Stimulated activated CD8-positive, alpha-beta memory T cell treated with anti-CD3 and anti-CD28 coated beads, Interleukin-4, amount 100 ng/mL, for 24 hours (primary cell): ENCODE measurements around the gene C19orf67.

ENCODE experiments used
- DNase-seq: peaks from one replicate; pipeline ENCODE4 v3.0.0-alpha.2; 2020; ENCODE audit warnings: low read depth

The C19orf67 gene

DNA sequence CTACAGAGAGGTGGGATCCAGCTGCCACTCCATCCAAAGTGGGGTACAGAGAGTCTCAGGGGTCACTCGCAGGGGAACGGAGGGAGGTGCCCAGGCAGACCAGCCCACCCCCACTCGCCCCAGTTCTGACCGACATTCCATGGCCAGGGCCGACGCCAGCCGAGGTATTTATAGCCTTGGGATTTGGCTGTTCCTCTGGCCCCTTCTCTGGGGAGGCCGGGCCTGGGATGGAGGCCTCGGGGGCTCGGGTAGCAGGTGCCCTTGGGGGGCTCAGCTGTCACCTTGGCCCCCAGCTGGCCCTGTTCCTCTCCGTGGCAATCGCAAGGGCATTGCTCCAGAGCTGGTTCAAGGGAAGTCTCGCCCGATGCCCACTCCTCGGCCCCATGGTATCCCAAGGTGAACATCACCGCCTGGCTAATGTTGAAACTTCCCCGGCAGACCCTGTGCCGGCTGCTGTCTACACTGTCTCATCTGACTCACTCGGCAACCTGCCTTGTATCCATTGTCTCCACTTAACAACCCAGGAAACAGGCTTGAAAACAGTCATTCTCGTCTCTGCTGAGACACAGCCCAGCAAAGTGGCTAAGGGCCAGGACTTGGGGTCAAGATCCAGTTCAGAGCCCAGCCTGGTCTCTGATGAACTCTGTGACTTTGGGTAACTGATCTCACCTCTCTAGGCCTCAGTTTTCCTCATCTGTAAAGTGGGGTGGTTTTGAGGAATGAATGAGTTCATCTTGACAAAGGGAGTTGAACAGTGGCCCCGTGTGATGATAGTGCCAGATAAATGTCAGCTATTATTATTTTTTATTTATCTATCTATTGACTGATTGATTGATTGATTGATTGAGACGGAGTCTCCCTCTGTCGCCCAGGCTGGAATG is 22.2 kb upstream of the C19orf67 start:
- DNase-seq = no peak

DNA sequence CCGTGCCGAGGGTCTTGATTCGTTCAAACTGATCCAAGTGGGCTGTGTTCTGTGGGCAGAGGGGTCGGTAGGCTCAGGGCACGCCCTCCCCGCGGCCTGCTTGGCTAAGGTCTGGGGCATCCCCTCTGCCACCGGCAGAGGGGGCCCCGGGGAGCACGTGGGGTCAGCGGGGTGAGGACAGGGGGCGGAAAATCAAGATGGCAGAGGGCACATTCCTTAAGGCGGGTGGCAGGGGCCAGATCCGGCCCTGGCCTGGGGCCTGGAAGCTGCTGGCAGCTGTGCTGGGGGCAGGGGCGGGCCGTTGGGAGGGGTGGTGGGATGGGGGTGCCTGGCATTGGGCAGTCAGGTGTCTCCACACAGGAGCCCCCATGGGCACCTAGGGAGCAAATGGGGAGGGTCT is 21.3 kb upstream of the C19orf67 start:
- DNase-seq = no peak

DNA sequence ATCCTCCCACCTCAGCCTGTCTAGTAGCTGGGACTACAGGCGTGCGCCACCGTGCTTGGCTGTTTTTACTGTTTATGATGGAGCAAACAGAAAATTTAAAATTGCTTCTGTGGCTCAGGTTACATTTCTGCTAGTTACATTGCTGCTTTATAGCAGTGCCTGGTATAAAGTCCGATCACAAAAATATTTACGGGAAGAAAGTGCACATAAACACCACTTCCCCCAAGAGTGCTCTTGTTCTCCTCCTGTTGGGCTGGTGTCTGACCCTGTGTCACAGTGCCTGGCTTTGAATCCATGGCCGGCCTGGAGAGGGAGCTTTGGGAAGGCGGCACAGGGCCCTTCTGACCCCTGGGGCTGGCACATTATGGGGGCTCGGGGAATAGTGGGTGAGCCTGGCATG is 20.1 kb upstream of the C19orf67 start:
- DNase-seq = no peak

DNA sequence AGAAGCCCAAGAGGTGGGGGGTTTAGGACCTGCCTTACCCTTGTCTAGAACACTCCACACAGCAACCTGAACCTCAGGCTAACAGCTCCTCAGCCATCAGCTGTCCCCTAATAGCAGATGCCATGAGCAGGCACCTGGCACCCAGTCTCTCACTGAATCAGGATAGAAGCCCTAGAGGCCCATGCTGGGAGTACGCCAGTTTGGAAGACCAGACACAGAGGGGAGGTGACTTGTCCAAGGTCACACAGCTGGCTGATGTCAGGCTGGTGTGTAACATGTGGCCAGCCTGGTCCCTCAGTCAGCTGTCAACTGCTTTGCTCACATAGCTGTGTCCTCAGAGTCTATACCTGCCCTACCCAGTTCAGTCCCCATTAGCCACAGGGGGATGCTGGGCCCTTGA is 17.7 kb upstream of the C19orf67 start:
- no peak for DNase-seq

DNA sequence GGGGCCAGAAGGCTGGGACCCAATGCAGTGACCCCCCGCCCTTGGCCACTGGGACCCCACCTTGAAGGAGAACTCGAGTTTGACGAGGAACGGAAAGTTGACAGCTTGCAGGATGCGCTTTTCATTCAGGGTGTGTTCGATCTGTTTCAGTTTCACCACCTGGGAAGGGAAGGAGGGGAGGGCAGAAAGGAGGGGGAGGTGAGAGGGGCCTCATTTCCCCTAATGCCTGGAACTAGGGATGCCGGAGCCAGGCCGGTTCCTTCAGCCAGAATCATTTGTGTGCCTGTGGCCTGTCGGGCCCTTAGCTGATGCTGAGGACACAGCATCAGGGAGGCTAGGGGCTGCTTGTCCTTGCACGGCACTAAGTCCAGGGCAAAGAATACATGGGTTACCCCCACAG is 17.2 kb upstream of the C19orf67 start:
- no peak for DNase-seq

DNA sequence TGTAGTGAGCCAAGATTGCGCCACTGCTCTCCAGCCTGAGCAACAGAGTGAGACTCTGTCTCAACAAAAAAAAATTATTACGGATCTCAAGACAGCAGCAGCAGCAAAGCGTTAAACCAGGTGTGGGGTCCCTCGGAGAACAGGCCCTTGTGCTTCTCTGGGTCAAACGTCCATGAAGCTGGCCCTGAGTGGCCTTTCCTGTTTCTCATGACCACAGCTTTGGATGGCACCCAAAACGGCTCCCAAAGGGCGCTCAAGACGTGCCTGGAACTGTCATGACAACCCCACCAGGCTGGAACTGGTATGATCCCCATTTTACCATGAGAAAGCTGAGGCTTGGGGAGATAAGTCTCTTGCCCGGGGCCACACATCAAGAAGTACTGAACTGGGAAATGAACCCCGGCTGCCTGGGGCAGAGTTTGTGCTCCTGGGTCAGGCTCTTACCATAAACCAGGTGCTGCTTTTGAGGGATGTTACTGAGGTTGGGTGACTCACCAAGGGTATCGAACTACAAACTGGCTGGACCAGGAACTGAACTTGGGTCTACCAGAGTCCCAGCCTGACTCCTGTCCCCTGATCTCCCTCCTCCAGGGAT is 16.6 kb upstream of the C19orf67 start:
- DNase-seq = no peak

DNA sequence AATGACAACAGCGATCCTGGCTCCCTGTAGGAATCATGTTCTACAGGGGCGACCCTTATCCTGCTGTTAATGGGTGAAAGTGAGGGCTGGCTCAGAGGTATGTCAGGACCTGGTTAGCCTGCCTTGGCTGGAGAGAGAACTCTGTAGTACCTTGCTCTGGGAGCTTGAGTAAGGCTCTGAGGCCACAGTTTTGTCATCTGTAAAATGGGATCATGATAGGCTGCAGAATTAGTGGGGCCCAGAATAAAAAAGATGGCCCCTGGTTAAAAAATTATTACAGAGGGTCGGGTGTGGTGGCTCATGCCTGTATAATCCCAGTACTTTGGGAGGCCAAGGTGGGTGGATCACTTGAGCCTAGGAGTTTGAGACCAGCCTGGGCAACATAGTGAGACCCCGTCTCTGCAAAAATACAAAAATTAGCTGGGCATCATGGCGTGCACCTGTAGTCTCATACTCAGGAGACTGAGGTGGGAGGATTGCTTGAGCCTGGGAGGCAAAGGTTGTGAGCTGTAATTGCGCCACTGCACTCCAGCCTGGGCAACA is 15.5 kb upstream of the C19orf67 start:
- DNase-seq = no peak

DNA sequence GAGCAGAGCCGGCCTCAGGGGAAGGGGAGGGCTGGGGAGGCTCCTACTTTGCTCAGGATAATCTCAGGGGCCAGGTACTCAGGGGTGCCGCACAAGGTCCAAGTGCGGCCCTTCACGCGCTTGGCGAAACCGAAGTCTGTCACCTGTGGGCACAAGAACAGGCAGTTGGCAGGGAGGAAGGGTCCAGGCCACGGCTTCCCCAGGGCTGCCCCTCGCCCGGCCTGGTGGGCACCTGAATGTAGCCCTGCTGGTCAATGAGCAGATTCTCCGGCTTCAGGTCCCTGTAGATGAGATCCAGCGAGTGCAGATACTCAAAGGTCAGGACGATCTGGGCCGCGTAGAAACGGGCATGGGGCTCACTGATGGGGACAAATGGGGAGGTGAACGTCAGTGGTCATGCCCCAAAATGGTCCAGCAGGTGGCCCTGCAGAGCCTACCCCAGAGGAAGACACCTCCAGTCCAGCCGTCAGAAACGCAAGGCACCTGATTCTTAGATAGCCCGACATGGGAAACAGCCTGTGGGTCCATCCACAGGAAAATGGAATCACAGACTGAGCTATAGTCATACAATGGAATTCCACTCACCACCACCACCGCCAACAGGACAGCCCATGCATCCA is 12.1 kb upstream of the C19orf67 start:
- DNase-seq = no peak

DNA sequence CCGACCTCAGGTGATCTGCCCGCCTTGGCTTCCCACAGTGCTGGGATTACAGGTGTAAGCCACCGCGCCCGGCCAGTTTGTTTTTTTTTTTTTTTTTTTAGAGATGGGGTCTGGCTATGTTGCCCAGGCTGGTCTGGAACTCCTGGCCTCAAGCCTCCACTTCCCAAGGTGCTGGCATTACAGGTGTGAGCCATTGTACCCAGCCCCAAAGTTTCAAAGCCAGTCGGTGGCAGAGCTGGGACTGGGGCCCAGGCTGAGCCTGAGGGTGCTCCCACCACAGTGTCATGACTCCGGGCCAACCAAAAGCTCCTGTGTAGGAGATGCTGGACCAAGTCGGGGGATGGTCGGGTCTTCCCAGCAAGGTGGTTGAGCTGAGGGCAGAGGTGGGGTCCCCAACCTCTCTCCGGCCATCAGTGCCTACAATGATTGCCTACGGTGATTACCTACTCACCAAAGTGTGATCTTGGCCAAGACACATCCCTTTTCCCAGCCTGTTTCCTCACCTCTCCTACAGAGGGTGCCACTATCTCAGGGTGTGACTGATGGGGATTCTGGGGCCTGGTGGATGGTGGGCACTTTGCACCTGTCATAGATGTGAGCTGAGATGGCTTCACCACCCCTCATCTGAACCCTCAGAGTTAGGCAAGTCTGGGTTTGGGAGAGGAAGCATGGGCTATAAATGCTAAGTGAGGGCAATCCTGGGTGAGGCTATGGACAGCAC is 10.8 kb upstream of the C19orf67 start:
- no peak for DNase-seq

DNA sequence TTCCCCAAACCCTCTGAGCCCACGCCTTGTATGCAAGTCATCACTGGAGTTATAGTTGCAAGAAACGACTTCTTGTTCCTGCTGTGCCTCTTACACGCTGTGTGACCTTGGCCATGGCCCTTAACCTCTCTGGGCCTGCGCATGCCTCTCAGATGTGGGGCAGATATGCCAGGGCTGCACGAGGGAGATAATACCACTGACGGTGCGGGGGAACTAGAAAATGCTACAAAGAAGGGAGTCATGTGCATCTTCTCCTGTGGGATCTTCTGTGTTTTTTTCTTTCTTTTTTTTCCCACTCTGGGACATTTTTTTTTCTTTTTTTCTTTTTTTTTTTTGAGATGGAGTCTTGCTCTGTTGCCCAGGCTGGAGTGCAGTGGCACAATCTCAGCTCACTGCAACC is 9.3 kb upstream of the C19orf67 start:
- DNase-seq = no peak

DNA sequence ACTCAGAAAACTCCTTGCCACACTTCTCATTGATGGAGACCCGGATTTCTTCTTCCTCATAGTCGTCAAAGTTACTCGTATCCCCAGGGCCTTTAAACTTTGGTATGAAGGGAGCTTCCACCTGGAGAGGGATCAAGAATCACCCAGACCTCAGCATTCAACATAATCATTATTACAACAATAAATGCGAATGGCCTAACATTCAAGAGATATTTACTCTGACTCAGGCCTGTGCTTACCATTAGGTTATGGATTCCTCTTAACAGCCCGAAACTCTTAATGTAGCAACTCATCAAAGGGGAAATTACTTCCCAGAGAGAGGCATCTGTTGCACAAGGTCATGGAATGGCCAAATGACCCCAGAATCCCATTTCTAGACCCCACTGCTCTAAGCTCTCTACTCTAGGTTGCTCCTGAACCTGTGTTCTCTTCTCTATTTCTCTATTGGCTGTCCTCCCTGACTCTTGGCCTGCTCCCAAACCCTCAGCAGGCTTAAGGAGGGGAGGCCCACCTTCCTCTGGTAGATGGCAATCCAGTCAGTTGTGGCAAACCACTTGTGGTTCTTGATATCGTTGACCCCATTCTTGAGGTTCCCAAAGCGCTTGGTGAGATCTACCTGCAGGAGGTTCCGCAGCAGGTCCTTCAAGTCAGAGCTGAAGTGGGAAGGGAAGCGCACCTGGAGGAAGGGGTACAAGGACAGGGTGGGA is 7.7 kb upstream of the C19orf67 start:
- no peak for DNase-seq

DNA sequence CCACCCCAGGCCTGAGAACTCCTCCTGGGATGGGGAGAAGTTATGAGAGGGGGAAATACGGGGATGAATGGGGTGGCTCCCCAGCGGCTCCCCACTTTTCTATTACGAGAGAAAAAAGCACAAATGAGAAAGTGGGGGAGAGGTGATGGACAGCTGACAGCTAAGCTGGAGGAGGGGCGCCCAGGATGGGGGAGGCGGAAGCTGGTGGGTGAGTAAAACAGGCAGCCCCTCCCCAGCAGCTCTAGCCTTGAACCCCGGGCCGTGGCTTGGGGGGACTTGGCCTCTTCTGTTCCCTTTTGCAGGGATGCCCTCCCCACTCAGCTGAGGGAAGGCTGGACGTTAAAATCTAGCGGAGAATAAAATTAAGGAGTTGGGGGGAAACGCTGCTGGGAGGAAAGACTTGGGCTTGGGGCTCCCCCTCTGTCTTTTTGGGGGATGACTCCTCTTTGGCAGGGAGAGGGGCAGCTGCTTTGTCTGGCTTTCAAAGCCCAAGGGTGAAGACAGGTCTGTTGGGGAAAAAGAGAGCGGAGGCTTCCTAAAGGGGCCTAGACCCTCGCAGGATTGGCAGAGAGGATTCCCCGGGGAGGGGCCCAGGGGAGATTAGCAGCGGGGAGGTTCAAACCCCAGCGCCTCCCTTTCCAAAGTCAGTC is 6.4 kb upstream of the C19orf67 start:
- no peak for DNase-seq

DNA sequence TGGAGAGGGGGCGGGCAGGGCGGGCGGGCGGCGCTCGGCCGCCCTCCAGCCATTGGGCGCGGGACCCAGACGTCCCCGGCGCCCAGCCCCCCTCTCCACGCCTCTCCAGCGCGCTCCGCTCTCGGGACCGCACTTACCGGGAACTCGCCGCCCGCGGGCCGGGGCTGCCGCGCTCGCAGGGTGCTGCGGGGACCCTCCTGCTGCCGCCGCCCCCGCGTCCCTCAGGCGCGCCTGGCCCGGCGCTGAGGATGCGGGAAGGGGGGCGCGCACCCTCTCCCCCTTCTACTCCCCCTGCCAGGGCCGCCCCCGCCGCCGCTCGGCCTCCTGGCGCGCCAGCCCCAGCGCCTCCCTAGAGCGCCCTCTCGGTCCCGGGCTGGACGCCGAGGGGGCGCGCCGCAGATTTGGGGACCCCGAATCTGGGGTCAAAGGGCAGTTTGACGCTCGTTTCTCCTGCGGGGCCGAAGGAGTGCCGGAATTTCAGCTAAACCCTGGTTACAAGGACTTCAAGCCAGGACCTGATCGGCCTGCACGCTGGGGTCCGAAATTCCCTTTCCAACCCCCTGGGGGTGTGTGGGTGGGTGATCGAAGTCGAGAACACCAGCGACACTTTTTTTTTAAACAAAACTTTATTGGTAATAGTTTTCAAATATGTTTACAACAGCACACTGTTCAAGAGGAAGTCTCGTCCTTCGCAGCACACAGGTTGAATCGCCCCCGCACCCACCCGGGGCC is 5.7 kb upstream of the C19orf67 start:
- peak; percentile 39 for DNase-seq

DNA sequence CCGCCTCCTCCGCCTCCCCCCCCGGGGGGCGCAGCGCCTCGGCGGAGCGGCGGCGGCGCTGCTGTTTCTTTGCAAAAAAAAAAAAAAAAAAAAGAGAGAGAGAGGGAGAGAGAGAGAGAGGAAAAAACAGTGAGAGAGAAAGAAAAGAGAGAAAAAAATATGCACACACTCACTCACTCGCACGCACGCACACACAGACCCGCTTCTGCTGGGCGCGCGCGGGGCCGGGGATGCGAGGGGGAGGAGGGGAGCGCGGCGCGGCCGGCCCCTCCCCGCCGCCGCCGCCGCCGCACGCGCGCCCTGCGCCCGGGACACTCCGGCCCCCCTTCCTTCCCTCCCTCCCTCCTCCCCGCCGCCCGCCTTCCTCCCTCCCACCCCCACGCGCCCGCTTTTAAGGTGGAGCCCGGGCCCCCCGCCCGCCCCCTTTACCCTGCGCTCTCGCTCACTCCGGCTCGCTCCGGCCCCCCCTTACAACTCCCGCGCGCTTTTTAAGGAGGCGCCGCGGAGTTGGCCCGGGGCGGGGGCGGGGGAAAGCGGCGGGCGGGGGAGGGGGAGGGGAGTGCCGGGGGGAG is 5.0 kb upstream of the C19orf67 start, which contains the start of gene SAMD1:
SAMD1 (minus strand) TSS at position 243 of the 572 bp plus-strand sequence.
- DNase-seq = peak; percentile 77

DNA sequence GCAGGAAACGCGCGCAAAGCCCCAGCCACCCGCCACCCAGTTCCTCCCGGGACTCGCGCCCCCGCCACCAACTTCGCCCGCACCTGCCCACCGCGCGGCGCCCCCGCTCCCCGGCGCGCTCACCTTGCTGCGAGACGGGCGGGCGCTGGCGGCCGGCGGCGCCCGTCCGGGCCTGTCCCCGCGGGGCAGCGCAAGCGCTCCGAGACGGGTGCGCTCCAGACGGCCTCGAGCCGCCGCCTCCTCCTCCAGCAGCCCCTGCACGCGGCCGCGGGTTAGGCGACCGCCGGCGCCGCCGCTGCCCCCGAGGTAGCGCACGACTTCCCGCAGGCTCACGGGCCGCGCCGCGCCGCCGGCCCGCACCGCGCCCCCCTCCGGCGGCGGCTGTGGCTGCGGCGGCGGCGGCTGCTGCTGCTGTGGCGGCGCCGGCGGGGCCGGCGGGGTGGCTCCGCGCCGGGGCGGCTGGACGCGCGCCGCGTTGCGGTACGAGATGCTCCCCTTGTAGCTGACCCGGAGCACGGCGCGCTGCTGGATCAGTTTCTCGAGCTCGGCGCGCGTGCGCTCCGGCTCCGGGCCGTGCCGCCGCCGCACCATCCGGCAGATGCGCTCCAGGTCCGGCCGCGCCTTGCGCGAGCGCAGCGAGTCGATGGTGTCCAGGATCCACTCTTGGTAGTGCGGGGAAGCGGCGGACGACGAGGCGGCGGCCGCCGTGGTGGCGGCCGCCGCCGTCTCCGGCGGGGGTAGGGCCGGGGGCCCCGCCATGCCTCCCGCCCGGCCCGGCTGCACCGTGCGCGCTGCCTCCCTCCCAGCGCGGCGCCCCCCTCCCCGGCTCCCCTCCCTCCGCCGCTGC is 4.3 kb upstream of the C19orf67 start:
- DNase-seq = peak; percentile 30

DNA sequence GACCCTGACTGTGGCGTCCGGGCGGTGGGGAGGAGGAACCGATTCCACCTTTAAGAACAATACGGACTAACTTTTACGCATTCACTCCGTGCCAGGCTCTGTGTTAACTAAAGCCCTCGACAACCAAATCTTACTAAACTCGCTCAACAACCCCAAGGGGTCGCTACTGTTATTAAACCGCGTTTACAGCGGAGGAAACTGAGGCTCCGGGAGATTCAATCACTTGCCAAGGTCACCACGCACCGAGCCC is 3.8 kb upstream of the C19orf67 start:
- no peak for DNase-seq

DNA sequence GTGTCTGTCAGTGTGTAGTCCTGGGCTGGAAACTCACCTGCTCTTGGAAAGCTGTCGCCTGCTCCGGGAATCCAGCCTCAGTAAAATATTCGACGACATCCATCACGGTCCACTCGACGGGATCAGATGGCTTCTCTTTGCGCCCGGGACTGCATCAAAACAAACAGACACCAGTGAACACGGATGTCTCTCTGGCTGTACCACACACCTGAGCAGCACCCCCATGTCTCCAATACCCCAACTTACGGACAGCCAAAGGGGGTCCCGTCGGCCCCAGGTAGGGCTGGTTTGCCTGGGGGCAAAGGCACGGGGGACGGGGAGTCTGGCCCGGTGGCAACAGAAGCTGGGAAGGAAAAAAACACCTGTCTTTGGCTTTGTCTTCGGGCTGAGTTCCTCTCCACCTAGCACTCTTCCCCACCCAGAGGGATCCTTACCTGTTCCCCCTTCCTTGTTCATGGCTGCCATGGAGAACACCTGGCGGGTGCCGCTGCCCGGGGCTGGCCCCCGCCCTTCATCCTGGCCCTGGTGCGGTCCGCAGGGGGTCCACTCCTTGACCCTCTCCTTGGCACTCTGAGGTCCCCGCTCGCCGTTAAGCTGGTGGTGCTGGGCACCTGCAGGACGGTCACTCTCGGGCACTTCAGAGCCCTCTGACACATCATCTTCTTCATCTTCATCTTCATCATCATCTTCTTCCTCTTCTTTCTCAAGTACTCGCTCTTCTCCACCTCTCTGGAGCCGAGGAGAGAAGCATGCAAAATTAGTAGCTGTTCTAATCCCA is 3.2 kb upstream of the C19orf67 start:
- DNase-seq = no peak

DNA sequence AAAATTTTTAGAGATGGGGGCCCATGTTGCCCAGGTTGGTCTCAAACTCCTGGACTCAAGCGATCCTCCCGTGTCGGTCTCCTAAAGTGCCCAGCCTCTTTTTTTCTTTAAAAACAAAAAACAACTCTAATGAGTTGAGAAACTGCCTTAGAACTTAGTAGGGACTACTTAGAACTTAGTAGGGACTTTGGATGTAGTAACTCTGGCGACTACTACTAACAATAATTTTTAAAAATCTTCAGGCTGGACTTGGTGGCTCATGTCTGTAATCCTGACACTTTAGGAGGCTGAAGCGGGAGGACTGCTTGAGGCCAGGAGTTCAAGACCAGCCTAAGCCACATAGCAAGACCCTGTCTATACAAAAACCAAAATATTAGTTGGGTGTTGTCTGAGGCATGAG is 515 bp upstream of the C19orf67 start:
- no peak for DNase-seq

DNA sequence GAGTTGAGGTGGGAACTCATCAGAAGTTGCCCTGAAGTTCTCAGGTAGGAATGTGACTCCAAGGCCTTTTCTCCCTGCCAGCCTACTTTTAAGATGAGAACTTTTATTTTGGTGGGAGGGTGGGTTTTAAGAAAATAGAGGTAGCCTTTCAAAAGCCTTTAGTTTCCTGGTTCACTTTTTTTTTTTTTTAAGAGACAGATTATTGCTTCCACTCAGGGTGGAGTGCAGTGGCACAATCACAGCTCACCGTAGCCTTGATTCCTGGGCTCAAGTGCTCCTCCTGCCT is 3.0 kb downstream of the C19orf67 start:
- no peak for DNase-seq
